ENCODE results near the gene PDE6A. TPM values are rescaled to one million over a fixed set of nuclear protein-coding genes. Genes with fewer than 3 reads are reported as not detected.

PDE6A gene
- total and polyA plus RNA-seq, 2 of the 8 experiments (the other 6 are each of a cell fraction or from before 2014, with no cell fraction given), result not detected

DNA sequence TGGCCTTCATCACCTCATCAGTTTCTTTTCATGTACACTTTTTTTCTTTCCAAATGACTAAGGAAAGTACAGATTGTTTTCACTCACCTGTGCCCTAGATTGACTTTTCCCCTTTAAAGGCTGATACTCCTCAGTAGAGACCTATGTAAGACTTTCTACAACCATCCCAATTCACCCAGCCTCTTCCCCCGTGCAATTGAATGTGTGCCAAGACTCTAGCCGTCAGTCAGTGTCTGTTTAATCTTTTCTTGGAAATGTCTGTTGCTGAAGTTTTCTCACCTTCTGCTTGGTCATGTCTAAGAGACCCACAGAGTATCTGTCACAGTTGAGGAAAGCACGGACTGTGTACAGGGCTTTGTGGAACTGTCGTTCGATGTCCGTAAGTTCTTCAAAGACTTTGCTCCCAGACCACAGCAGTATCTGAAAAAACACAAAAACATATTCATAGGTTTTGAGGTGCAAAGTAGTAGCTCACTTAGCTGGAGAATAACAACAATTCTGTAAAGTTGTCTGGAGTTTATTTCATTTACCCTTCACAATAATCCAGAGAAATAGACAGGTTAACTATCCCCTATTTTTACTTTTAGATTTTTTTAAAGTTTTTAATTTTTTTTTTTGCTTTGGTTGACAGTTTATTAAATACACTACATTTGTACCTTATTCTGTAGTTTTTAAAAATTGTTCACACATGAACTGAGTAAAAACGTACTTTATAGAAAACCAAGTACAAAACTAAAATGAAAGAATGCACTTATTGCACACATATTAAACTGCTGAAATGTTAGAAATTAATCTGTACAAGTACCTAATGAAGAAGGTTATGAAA is 13.6 kb downstream of the PDE6A start (continued):
- TF ChIP-seq RNF2 (IDR thresholded peaks at IDR 0.05; ENCODE audit: borderline replicate concordance, low read depth, low read length, missing control alignments, poor library complexity, severe bottlenecking), result no peak
